ENCODE results near the gene SUPT20H.
"Not testable (repeated sequence)": the region's sequence is repeated elsewhere in the genome, so short reads cannot be mapped to it uniquely, and the experiment has no call there.

Gene SUPT20H

GRCh38 chr13:37089495-37089894 is 30.0 kb upstream of the SUPT20H start:
- no peak for DNase-seq
- no peak for TF ChIP-seq POLR2A (IDR thresholded peaks at IDR 0.05; ENCODE audit: low read length)
- no peak for TF ChIP-seq GATA1 (IDR thresholded peaks at IDR 0.05; ENCODE audit: low read depth, low read length)

DNA sequence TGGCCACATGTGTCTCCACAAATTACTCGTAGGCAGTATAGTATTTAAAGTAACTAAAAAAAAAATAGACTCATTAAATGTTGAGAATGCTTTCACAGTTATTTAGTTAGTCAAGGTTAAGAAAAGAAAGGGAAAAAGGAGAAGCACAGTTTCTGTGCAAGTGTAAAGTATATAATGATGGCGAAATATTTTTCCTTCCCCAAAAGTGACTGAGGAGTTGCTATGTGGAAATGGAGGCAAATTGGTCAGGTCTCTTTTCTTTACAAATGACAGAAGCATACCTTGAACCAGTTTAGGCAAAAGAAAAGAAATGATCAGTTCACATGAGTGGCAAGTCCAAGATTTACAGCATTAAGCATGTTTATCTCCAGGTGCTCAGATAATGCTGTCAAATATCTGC is 28.0 kb upstream of the SUPT20H start:
- TF ChIP-seq GATA1 (IDR thresholded peaks at IDR 0.05; ENCODE audit: low read depth, low read length) (no peak), POLR2A (IDR thresholded peaks at IDR 0.05; ENCODE audit: low read length) (no peak)
- no peak for DNase-seq

DNA sequence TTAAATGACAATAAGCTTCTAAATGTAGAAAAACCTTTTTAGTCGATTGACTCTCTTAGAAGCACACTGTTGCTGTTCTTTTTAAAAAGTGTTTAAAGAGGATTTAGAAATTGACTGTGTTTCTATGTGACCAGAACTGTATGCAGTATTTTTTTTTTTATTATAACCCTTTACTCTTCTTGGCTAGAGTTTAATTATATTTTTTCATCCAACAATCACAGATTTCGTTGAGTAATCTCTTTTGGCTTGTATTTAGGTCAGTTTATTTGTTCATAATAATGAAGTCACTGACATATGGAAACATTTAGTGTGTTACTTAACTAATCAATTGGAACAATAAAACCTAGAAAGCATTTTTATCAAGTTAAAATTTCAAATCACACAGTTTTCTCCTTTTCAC is 26.1 kb upstream of the SUPT20H start:
- TF ChIP-seq GATA1 (IDR thresholded peaks at IDR 0.05; ENCODE audit: low read depth, low read length), result no peak
- no peak for TF ChIP-seq POLR2A (IDR thresholded peaks at IDR 0.05; ENCODE audit: low read length)
- no peak for DNase-seq

DNA sequence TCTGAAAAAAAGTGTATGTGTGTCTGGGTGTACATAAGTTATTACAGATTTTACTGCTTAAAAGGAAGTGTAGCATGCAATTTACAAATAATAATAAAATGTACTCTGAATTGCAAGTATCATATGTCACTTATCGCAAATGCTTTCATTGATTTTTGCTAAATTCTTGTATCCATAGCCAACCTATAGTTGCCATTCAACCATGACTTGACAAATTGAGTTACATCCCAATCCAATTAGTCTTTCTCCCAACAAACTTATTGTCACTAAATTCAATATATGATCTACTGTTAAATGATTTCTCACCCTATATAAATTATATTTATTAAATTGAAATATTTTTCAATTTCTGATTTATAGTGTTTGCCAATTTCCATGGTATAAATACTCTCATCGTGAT is 17.3 kb upstream of the SUPT20H start:
- TF ChIP-seq POLR2A (IDR thresholded peaks at IDR 0.05; ENCODE audit: low read length) (no peak), GATA1 (IDR thresholded peaks at IDR 0.05; ENCODE audit: low read depth, low read length) (no peak)
- no peak for DNase-seq

DNA sequence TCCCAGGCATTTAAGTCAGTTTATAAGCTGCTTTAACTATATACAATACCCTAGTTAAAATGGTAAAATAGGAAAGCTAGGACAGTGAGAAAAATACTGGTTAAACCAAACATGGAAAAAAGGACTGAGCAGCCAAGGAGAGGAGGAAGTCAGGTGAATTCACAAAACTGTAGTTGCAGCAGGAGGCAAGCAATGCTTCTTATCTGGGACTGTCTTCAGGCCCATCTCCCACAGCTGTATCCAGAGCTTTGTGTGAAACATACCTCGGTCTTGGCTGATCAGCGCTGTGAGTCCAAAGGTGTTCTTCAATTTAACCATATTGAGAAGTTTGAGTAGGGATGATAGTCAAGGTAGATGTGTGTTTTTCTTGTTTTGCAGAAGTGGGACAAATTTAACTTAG is 15.7 kb upstream of the SUPT20H start:
- no peak for TF ChIP-seq GATA1 (IDR thresholded peaks at IDR 0.05; ENCODE audit: low read depth, low read length)
- no peak for TF ChIP-seq POLR2A (IDR thresholded peaks at IDR 0.05; ENCODE audit: low read length)
- DNase-seq, result no peak

DNA sequence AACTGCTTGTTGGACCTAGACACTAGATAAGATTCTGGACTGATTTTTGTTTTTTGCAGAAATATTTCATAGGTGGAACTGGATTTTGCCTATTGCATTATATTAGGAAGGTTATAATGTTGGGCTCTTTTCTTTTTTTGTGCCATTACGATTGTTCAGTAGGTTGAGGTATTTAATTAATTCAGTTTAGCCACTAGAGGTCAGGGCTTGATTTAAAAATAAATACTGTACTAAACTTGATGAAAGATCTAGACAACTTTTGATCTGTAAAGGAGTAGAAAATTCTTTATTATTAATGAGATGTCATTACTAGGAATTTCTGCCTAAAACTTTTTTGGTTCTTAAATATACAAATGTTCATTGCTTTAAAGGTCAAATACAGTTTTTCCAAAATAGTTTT is 15.2 kb upstream of the SUPT20H start:
- TF ChIP-seq POLR2A (IDR thresholded peaks at IDR 0.05; ENCODE audit: low read length) (no peak), GATA1 (IDR thresholded peaks at IDR 0.05; ENCODE audit: low read depth, low read length) (no peak)
- peak; percentile 15 to 26 for DNase-seq

DNA sequence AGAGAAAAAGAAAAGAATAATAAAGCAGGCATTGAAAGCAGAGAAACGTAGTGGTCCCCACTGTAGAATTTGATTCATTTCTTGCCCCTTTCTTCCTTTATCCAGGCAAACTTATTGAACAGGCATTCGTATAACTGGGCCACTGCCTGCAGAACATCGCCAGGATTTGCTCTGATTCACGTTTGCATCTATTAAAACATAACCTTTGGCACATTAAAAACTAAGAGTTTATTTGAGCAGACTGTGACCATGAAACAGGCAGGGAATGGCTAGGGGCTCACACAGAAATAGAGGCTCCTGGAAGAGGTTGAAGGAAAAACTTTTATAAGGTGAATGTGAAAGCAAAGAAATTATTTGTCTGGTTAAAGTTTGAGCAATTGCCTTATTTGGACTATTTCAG is 12.5 kb upstream of the SUPT20H start:
- no peak for TF ChIP-seq POLR2A (IDR thresholded peaks at IDR 0.05; ENCODE audit: low read length)
- DNase-seq, result no peak

DNA sequence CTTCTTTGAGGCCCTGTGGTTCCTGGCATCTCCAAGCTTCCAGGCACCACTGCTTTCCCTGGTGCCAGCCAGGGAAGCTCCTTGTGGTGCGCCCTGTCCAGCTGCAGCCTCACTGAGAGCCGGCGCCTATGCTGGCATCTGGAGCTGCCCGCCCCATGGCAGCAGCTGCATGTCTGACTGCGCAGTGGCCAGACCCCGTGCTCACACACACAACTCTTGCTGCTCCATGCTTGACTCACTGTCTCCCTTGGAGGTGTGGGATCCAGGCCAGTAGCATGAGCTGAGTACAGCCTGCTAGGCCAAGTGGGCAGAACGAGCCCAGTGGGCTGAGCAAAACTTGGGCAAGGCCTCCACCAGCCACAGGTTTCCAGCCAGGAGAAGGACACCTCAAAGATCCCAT is 11.5 kb upstream of the SUPT20H start:
- TF ChIP-seq POLR2A (IDR thresholded peaks at IDR 0.05; ENCODE audit: low read length) (no peak), GATA1 (IDR thresholded peaks at IDR 0.05; ENCODE audit: low read depth, low read length) (no peak)

DNA sequence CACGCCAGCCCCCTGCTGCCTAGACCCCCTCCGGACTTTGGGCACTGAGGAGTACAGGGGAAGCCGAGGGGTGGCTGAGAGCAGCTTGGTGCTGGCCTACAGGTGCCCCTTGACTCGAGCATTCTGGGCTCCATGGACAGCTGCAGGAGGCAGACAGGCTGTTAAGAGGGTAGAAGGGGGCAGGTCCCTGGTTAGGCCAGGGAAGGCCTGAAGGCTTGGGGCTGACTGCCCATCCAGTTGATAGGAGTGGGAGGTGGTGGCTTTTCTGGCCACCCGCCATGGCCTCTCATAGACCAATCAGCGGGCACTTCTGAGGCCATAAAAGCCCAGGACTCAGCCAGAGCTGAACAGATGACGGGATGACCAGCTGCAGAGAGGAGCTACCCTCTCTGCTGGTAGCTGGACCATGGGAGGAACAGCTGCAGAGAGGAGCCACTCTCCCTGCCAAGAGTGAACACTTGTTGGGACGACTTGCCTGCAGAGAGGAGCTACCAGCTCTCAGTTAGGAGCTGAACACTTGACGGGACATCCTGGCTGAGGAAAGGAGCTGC is 10.7 kb upstream of the SUPT20H start:
- no peak for DNase-seq
- no peak for TF ChIP-seq GATA1 (IDR thresholded peaks at IDR 0.05; ENCODE audit: low read depth, low read length)
- no peak for TF ChIP-seq POLR2A (IDR thresholded peaks at IDR 0.05; ENCODE audit: low read length)

More for the DNA sequence above, 11.5 kb upstream of the SUPT20H start:
- DNase-seq, result no peak

DNA sequence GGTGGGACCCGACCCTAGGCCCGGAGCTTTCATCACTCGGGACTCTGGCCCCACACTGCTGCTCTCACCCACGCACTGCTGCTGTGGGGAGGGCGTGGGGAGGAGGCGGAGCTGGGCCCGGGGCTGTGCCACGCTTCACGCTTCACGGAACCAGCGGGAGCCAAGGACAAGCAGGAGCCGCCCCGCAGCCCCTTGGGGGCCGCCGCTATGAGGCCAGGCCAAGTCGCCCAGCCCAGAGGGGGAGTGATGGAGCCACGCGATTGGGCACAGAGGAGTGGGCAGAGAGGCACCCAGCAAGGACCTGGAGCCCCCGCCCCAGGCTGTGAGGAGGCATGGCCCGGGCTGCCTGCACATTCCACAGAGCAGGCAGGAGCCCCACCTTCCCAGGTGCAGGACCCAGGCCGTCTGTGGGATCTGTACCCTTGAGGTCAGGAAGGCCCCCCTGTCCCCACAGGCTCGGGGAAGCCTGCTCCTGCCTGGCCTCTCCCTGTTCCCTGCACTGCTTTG is 10.2 kb upstream of the SUPT20H start:
- no peak for DNase-seq
- TF ChIP-seq GATA1 (IDR thresholded peaks at IDR 0.05; ENCODE audit: low read depth, low read length) (no peak), POLR2A (IDR thresholded peaks at IDR 0.05; ENCODE audit: low read length) (no peak)

- TF ChIP-seq POLR2A (IDR thresholded peaks at IDR 0.05; ENCODE audit: low read length) (no peak), GATA1 (IDR thresholded peaks at IDR 0.05; ENCODE audit: low read depth, low read length) (no peak)
- DNase-seq, result peak; percentile 14 to 25
These were observed 9.5 kb upstream of the SUPT20H start for GRCh38 chr13:37068962-37069361.

- TF ChIP-seq GATA1 (IDR thresholded peaks at IDR 0.05; ENCODE audit: low read depth, low read length) (no peak), POLR2A (IDR thresholded peaks at IDR 0.05; ENCODE audit: low read length) (no peak)
These were observed 8.4 kb upstream of the SUPT20H start for GRCh38 chr13:37067874-37068273.

GRCh38 chr13:37065890-37066526 is 6.5 kb upstream of the SUPT20H start:
- TF ChIP-seq POLR2A (IDR thresholded peaks at IDR 0.05; ENCODE audit: low read length) (no peak), GATA1 (IDR thresholded peaks at IDR 0.05; ENCODE audit: low read depth, low read length) (no peak)
- no peak for DNase-seq

More at GRCh38 chr13:37067874-37068273, 8.4 kb upstream of the SUPT20H start:
- DNase-seq, result no peak

- DNase-seq, result no peak
- no peak for TF ChIP-seq GATA1 (IDR thresholded peaks at IDR 0.05; ENCODE audit: low read depth, low read length)
- TF ChIP-seq POLR2A (IDR thresholded peaks at IDR 0.05; ENCODE audit: low read length), result no peak
These were observed 332 bp upstream of the SUPT20H start for GRCh38 chr13:37059848-37060192.

- DNase-seq, result not testable (repeated sequence)
These were observed 3.3 kb downstream of the SUPT20H start for GRCh38 chr13:37056228-37056627.

- not testable (repeated sequence) for DNase-seq
These were observed 6.4 kb downstream of the SUPT20H start for GRCh38 chr13:37053111-37053510.

Measured in erythroblast (primary cell).